Endothelial cell of umbilical vein (primary cell): Measurements from ENCODE around the gene TYSND1. TPM values are rescaled to one million over a fixed set of nuclear protein-coding genes. Genes with fewer than 3 reads are reported as not detected.

ENCODE experiments used
- BruUV-seq: library from RNA; stranded (reverse); fragments of 400-500 nt; replicated peaks from 2 replicates; lab custom pipeline; 2021; lab: Mats Ljungman, UMichigan
- CTCF ChIA-PET: fragments of 300-600, 350-600 bp; sonication (Branson Sonifier 250); formaldehyde crosslinking; loops from one replicate; lab custom pipeline; 2021; ENCODE audit warnings: antibody characterized with exemption, inconsistent platforms; lab: Charles Lee
- POLR2A ChIA-PET: fragments of 300-600, 350-600 bp; sonication (Branson Sonifier 250); formaldehyde crosslinking; loops from one replicate; lab custom pipeline; 2021; ENCODE audit warnings: antibody characterized with exemption, inconsistent platforms; lab: Charles Lee
- DNase-seq: peaks from one replicate; pipeline ENCODE4 v3.0.0-alpha.2; 2011; ENCODE audit warnings: low read depth, low spot score
- FAIRE-seq: peaks from 2 replicates; lab custom pipeline; 2011; peaks lifted over from hg19 to GRCh38; lab: Jason Lieb, UNC
- H2AFZ ChIP-seq: 2 replicates; pipeline ENCODE4 v1.6.0; 2012; ENCODE audit warnings: low read depth, low read length, control low read depth, inconsistent platforms
- H3K27ac ChIP-seq: 2 replicates; pipeline ENCODE4 v1.5.1; 2011; ENCODE audit warnings: low read depth, mild to moderate bottlenecking, control low read depth, low read length, moderate library complexity; ENCODE audit not compliant: insufficient read depth
- H3K27me3 ChIP-seq, 2 experiments: 2 replicates each; pipeline versions ENCODE4 v1.6.0 to v1.6.1; 2011; ENCODE audit warnings: low read length in 2 of 2, mixed read lengths in 1 of 2; ENCODE audit not compliant: control insufficient read depth in 2 of 2, insufficient read depth in 2 of 2
- H3K36me3 ChIP-seq, 2 experiments: 2 replicates in 1 of 2; 3 replicates in 1 of 2; pipeline ENCODE4 v1.5.1; 2011; ENCODE audit warnings: low read length in 2 of 2, mild to moderate bottlenecking in 1 of 2, moderate library complexity in 1 of 2; ENCODE audit not compliant: control insufficient read depth in 2 of 2, insufficient read depth in 2 of 2; ENCODE audit errors: extremely low read depth in 1 of 2
- H3K4me1 ChIP-seq: 3 replicates; pipeline ENCODE4 v1.5.1; 2011; ENCODE audit warnings: mild to moderate bottlenecking, low read length; ENCODE audit not compliant: control insufficient read depth, insufficient read depth; ENCODE audit errors: extremely low read depth
- H3K4me2 ChIP-seq: 2 replicates; pipeline ENCODE4 v1.6.1; 2011; ENCODE audit warnings: low read length, control low read depth, mixed read lengths; ENCODE audit not compliant: insufficient read depth
- H3K4me3 ChIP-seq, 3 experiments: fragments of 200-600 bp in 1 of 3; sonication (generic), shearing (Covaris generic) in 1 of 3; replicated peaks in 1 of 3; 2 replicates each; pipeline ENCODE4 v1.5.1; 2011 to 2016; ENCODE audit warnings: control low read depth in 3 of 3, low read length in 3 of 3, mild to moderate bottlenecking in 2 of 3, inconsistent platforms in 1 of 3, low read depth in 1 of 3, moderate library complexity in 1 of 3; ENCODE audit not compliant: insufficient read depth in 1 of 3
- H3K79me2 ChIP-seq: 2 replicates; pipeline ENCODE4 v1.6.0; 2012; ENCODE audit warnings: low read length, inconsistent platforms; ENCODE audit not compliant: control insufficient read depth, insufficient read depth
- H3K9ac ChIP-seq: replicated peaks from 2 replicates; pipeline ENCODE3; 2011; ENCODE audit warnings: low read length, control low read depth; ENCODE audit not compliant: insufficient read depth; ENCODE audit errors: extremely low read depth
- H3K9me1 ChIP-seq: replicated peaks from 3 replicates; pipeline ENCODE4 v1.6.0; 2011; ENCODE audit warnings: mild to moderate bottlenecking, low read length; ENCODE audit not compliant: control insufficient read depth, insufficient read depth; ENCODE audit errors: extremely low read depth
- H3K9me3 ChIP-seq: replicated peaks from 2 replicates; pipeline ENCODE4 v1.5.1; 2012; ENCODE audit warnings: low read length, inconsistent platforms; ENCODE audit not compliant: control insufficient read depth, insufficient read depth
- H4K20me1 ChIP-seq: replicated peaks from 2 replicates; pipeline ENCODE3; 2011; ENCODE audit warnings: mild to moderate bottlenecking, low read length; ENCODE audit not compliant: control insufficient read depth, insufficient read depth; ENCODE audit errors: extremely low read depth
- CTCF ChIP-seq, 2 donors: IDR thresholded peaks; 1 replicate in 1 of 2; 2 replicates in 1 of 2; pipeline ENCODE4 v1.5.1; 2011; ENCODE audit warnings: low read length in 2 of 2, mild to moderate bottlenecking in 2 of 2, moderate library complexity in 2 of 2, control low read depth in 1 of 2, inconsistent platforms in 1 of 2, low read depth in 1 of 2; ENCODE audit not compliant: insufficient read depth in 1 of 2; ENCODE audit errors: extremely low read depth in 1 of 2
- EZH2 ChIP-seq: IDR thresholded peaks from 2 replicates; pipeline ENCODE4 v1.6.1; 2012; ENCODE audit warnings: borderline replicate concordance, low read depth, mild to moderate bottlenecking, moderate library complexity, low read length, inconsistent platforms; ENCODE audit not compliant: severe bottlenecking
- FOS ChIP-seq: IDR thresholded peaks from 2 replicates; pipeline ENCODE4 v1.6.1; 2011; ENCODE audit warnings: mild to moderate bottlenecking, low read length, moderate library complexity, borderline replicate concordance; ENCODE audit not compliant: insufficient read depth
- GATA2 ChIP-seq: IDR thresholded peaks from 2 replicates; pipeline ENCODE4 v1.7.0; 2011; ENCODE audit warnings: low read depth, mild to moderate bottlenecking, moderate library complexity, mixed read lengths, low read length; ENCODE audit not compliant: insufficient read length, insufficient read depth
- JUN ChIP-seq: IDR thresholded peaks from 2 replicates; pipeline ENCODE4 v1.6.1; 2011; ENCODE audit warnings: borderline replicate concordance, low read depth; ENCODE audit not compliant: insufficient read length, insufficient read depth
- MYC ChIP-seq: IDR thresholded peaks from one replicate; pipeline ENCODE4 v1.6.1; 2011; ENCODE audit warnings: mild to moderate bottlenecking, low read depth, low read length
- POLR2A ChIP-seq: IDR thresholded peaks from 2 replicates; pipeline ENCODE4 v1.6.1; 2012; ENCODE audit warnings: low read depth, mild to moderate bottlenecking, control low read depth, low read length
- POLR2AphosphoS5 ChIP-seq: IDR thresholded peaks from 2 replicates; pipeline ENCODE4 v1.6.1; 2012; ENCODE audit warnings: low read depth, mild to moderate bottlenecking, control low read depth, low read length, moderate library complexity; ENCODE audit not compliant: insufficient read depth
- dilution Hi-C: fragments of 300-500 bp; cut with MboI; formaldehyde crosslinking; loops from one replicate; pipeline ENCODE4 v1.15.0; 2019; ENCODE audit warnings: low sequenced_read_pairs; ENCODE audit not compliant: extremely low pct_ligation_motif_present
- intact Hi-C: fragments of 100-400 bp; cut with micrococcal nuclease; formaldehyde crosslinking; loops from one replicate; pipeline ENCODE4 v1.10.0; 2022
- polyA plus RNA-seq, 4 experiments: library from polyadenylated mRNA; depleted of rRNA in 3 of 4; stranded (reverse) in 3 of 4; unstranded in 1 of 4; fragments of >200 nt; gene quantifications; 2 replicates each; pipeline versions ENCODE4 v1.2.1 to v1.2.3, GENCODE V29; 2011 to 2012; ENCODE audit warnings: missing spikeins in 1 of 4
- total RNA-seq: library from RNA; stranded (reverse); gene quantifications from 2 replicates; pipeline ENCODE4 v1.2.3, GENCODE V29; 2021
- TF ChIP-seq, protein P1 (sequence below): IDR thresholded peaks from 2 replicates; pipeline ENCODE4 v1.6.1; 2011; ENCODE audit not compliant: insufficient read depth, insufficient read length

The TYSND1 gene
- total and polyA plus RNA-seq, 2 donors (not counting 3 experiments of a cell fraction or from before 2014, with no cell fraction given), result 5.1 to 7.8 TPM

- ChIA-PET CTCF (interaction anchor here (1.0 to 3.4 kb wide), 19 partner anchors 11 to 431 kb away, joined by 3 to 95 read pairs (median 6); partner anchors contain the start of genes AIFM2 and SAR1A), POLR2A (interaction anchor here (0.7 to 1.8 kb wide), 2 partner anchors 24 to 447 kb away, joined by 3 to 24 read pairs; partner anchors contain the start of gene SAR1A)
- no peak overlapping the region for H3K27ac ChIP-seq
- DNase-seq, result no peak
- H3K9ac ChIP-seq, result no peak overlapping the region
- intact Hi-C loops, result loop anchor here (5.0 kb wide), 3 partner anchors 55 to 235 kb away; partner anchors contain the start of genes LRRC20 and PPA1
- H3K9me3 ChIP-seq, result no peaks in the 10 kb centered on the region
- H3K9me1 ChIP-seq, result no peaks in the 10 kb centered on the region
- BruUV-seq, result no TSS peak
- H3K4me3 ChIP-seq, result no peak overlapping the region
- peaks cover 7% of the 10 kb centered on the region for H3K79me2 ChIP-seq
- no peak for TF ChIP-seq CTCF (IDR thresholded peaks at IDR 0.05; ENCODE audit: extremely low read depth in 1 of 2, insufficient read depth in 1 of 2, low read depth in 1 of 2, low read length in 2 of 2)
- no peak for TF ChIP-seq JUN
- no peak for TF ChIP-seq GATA2
- no peak for TF ChIP-seq POLR2A
- TF ChIP-seq, protein P1, sequence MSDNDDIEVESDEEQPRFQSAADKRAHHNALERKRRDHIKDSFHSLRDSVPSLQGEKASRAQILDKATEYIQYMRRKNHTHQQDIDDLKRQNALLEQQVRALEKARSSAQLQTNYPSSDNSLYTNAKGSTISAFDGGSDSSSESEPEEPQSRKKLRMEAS, result no peak
- TF ChIP-seq MYC, result no peak
- TF ChIP-seq POLR2AphosphoS5, result no peak
- no peak for TF ChIP-seq EZH2
- no peak for TF ChIP-seq FOS
- H3K36me3 ChIP-seq, result peaks cover 5 to 10% of the 10 kb centered on the region in 2 experiments
- H3K27me3 ChIP-seq, result no peaks in the 10 kb centered on the region
- no peaks in the 10 kb centered on the region for H4K20me1 ChIP-seq
- H3K4me2 ChIP-seq, result peak overlapping the region; percentile 55
- dilution Hi-C loops, result no loop called here
- H2AFZ ChIP-seq, result no peak overlapping the region
- H3K4me1 ChIP-seq, result peaks cover 11% of the 10 kb centered on the region
- FAIRE-seq, result no peak
Observed at GRCh38 chr10:70147259-70147625, 742 bp upstream of the TYSND1 start.
